Renal pelvis (tissue), 12 donors: Measurements from ENCODE around the gene ADK. TPM values are rescaled to one million over a fixed set of nuclear protein-coding genes. Genes with fewer than 3 reads are reported as not detected.
A peak's percentile ranks its signal among the peaks of the same experiment; 100 is the strongest.

Experiments used
- DNase-seq: peaks from one replicate; pipeline ENCODE4 v3.0.0-alpha.2; 2013
- long read RNA-seq, 16 experiments: transcript quantifications; one replicate each; lab custom pipeline, GENCODE V29; 2026
- polyA plus RNA-seq, 3 donors: library from polyadenylated mRNA; unstranded; fragments of 120-200 nt; gene quantifications; one replicate each; pipeline ENCODE4 v1.2.1, GENCODE V29; 2013; ENCODE audit not compliant: insufficient read length in 3 of 3

ADK gene
- polyA plus RNA-seq, result 10 to 100 TPM; 27.4 to 29.5 (median 28.2) TPM
- long read RNA-seq, donor 1, partial matches to known transcripts, result 0 of 6 reads
- long read RNA-seq, donor 1, other reads (novel, unspliced or antisense), result 0 of 6 reads
- long read RNA-seq, donor 2, transcript ADK-201 (11 exons, 1,169 nt), result major isoform, 10 of 13 reads
- long read RNA-seq, donor 2, partial matches to known transcripts, result 0 of 13 reads
- long read RNA-seq, donor 2, other reads (novel, unspliced or antisense), result 0 of 13 reads
- long read RNA-seq, donor 3, transcript ADK-201 (11 exons, 1,169 nt), result major isoform, 5 of 7 reads
- long read RNA-seq, donor 3, partial matches to known transcripts, result 0 of 7 reads
- long read RNA-seq, donor 3, other reads (novel, unspliced or antisense), result 0 of 7 reads
- long read RNA-seq, donor 4, transcript ADK-201 (11 exons, 1,169 nt), result major isoform, 6 of 9 reads
- long read RNA-seq, donor 4, partial matches to known transcripts, result 0 of 9 reads
- long read RNA-seq, donor 4, other reads (novel, unspliced or antisense), result 0 of 9 reads
- long read RNA-seq, donor 5, partial matches to known transcripts, result 0 of 4 reads
- long read RNA-seq, donor 5, other reads (novel, unspliced or antisense), result 0 of 4 reads
- long read RNA-seq, donor 6, transcript ADK-201 (11 exons, 1,169 nt), result major isoform, 6 of 8 reads
- long read RNA-seq, donor 6, partial matches to known transcripts, result 0 of 8 reads
- long read RNA-seq, donor 6, other reads (novel, unspliced or antisense), result 0 of 8 reads
- long read RNA-seq, donor 7, transcript ADK-201 (11 exons, 1,169 nt), result major isoform, 7 of 14 reads
- long read RNA-seq, donor 7, partial matches to known transcripts, result 6 of 14 reads
- long read RNA-seq, donor 7, other reads (novel, unspliced or antisense), result 0 of 14 reads
- long read RNA-seq, donor 8, partial matches to known transcripts, result 0 of 2 reads
- long read RNA-seq, donor 8, other reads (novel, unspliced or antisense), result 0 of 2 reads
- long read RNA-seq, donor 9, transcript ADK-201 (11 exons, 1,169 nt), result major isoform, 6 of 8 reads
- long read RNA-seq, donor 9, partial matches to known transcripts, result 0 of 8 reads
- long read RNA-seq, donor 9, other reads (novel, unspliced or antisense), result 0 of 8 reads
- long read RNA-seq, donor 10, transcript ADK-202 (11 exons, 2,083 nt), result major isoform, 5 of 13 reads
- long read RNA-seq, donor 10, partial matches to known transcripts, result 5 of 13 reads
- long read RNA-seq, donor 10, other reads (novel, unspliced or antisense), result 0 of 13 reads
- long read RNA-seq, donor 11, partial matches to known transcripts, result 0 of 5 reads
- long read RNA-seq, donor 11, other reads (novel, unspliced or antisense), result 0 of 5 reads
- long read RNA-seq, donor 12, transcript ADK-201 (11 exons, 1,169 nt), result major isoform, 9 of 12 reads
- long read RNA-seq, donor 12, partial matches to known transcripts, result 0 of 12 reads
- long read RNA-seq, donor 12, other reads (novel, unspliced or antisense), result 0 of 12 reads
- long read RNA-seq, donor 13, partial matches to known transcripts, result 0 of 1 reads
- long read RNA-seq, donor 13, other reads (novel, unspliced or antisense), result 0 of 1 reads
- long read RNA-seq, donor 14, result 0 reads
- long read RNA-seq, donor 15, transcript ADK-201 (11 exons, 1,169 nt), result major isoform, 12 of 17 reads
- long read RNA-seq, donor 15, transcript ADK-202 (11 exons, 2,083 nt), result minor isoform, 5 of 17 reads
- long read RNA-seq, donor 15, partial matches to known transcripts, result 0 of 17 reads
- long read RNA-seq, donor 15, other reads (novel, unspliced or antisense), result 0 of 17 reads
- long read RNA-seq, donor 16, transcript ADK-201 (11 exons, 1,169 nt), result major isoform, 7 of 11 reads
- long read RNA-seq, donor 16, partial matches to known transcripts, result 0 of 11 reads
- long read RNA-seq, donor 16, other reads (novel, unspliced or antisense), result 0 of 11 reads

DNA sequence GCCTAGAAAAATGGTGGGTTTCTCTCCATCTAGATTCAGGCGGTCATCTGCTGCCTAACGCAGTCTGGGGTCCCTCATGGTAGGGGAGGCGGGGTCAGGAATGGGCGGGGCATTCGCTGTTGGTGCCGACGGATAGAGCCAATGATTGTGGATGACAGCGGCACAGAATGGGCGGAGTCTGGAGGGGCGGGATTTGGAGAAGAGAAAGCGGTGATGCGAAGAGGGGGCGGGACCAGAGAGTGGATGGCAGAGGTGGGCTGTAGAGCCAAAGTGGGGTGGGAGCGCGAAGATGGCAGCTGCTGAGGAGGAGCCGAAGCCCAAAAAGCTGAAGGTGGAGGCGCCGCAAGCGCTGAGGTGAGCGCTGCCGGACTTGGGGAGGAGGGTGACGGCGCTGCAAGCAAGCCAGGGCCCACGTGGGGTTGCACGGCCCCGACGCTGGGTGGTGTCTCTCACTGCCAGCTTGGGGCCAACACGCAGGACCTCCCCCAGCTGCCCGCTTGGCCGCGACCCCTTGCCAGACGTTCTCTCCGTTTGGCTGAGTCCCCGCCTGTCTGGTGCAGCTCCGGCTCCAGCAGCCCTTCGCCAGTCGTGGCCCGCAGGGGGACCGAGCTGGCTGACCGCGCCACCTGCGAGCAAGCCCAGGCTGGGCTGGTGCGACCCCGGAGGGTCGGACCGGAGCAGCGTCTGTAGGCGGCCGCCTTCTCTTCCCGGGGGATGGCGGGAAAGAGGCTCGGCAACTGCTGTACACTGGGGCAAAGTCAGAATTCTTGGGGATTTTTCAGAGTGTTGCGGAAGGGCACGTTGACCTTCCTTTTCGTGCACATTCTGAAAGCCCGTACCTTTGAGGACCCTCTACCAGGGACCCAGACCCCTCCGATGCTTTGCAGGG is at the start of gene ADK:
ADK (plus strand) TSS at position 232 of the 889 bp plus-strand sequence; CDS start at position 290, 58 bp downstream.
- DNase-seq, result peak; percentile 100

DNA sequence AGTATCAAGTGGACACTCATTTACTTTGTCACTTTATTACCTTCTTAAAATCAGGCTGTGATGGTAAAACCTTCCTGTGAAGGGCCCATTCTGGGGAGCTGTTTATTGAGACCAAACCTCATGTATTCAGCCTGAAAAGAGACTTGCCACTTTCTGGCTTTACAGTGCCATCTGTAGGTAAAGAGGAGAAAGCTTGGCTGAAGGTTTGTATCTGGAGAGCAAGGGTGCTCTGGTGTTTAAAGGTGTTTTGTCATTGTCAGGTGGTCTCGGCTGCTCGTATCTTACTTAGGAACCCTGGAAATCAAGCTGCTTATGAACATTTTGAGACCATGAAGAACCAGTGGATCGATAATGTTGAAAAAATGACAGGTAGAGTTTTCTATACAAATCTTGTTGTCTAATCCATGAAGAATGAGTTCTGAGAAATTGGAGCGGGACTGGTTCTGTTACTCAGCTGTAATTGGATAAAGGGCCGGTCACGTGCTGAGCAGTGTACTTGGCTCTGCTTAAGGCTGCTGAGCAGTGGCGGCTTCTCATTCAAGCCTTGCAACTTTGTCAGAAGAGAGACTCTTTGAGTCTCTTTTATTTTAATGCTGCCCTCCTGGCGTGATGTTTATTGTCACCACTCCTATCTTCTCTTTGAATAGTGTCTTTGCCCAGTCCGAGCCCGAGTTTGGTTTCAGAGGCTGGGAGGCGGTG is 47.3 kb upstream of the ADK start:
- DNase-seq, result no peak

DNA sequence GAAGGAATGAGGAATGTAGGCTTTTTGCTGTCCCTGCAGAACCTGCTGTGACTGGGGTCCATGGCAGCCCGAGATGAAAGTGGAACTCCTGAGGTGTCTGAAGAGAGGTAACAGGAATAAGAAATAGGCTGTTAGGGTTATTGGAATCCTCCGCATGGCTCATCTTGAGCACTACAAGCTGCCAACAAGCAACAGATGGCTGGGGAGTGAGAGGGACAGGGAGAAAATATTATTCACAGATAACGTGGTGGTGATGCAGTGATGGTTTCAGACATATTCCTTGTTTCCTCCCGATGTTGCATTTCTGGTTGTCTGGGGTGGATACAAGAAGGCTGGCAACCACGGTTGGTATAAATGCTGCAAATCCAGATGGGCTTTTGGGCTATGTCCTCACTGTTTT is 46.5 kb upstream of the ADK start:
- no peak for DNase-seq

DNA sequence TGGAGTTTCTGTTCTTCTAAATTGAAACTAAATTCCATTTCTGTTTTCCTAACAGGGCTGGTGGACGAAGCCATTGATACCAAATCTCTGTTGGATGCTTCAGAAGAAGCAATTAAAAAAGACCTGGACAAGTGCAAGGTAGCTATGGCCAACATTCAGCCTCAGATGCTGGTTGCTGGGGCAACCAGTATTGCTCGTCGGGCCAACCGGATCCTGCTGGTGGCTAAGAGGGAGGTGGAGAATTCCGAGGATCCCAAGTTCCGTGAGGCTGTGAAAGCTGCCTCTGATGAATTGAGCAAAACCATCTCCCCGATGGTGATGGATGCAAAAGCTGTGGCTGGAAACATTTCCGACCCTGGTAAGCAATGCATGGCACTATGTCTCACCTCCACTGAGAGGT is 46.0 kb upstream of the ADK start:
- DNase-seq, result no peak

DNA sequence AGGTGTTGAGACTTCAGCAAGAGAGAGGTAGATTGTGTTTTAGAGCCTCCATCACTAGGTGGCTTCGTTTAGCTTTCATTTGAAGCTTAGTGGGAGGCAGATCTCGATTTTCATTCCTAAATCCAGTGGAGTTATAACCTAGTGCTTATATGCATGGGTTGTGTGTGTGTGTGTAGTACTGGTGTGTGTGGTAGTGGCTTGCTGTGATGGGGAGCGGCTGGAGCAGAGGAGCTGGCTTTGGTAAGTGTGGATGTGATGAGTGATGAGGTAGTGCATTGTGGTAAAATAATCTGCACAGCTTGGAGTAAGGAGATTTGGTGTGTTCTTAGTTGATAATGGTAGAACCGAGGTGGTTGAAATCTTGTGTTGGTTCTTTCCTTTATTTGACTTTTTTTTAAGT is 43.6 kb upstream of the ADK start:
- no peak for DNase-seq

DNA sequence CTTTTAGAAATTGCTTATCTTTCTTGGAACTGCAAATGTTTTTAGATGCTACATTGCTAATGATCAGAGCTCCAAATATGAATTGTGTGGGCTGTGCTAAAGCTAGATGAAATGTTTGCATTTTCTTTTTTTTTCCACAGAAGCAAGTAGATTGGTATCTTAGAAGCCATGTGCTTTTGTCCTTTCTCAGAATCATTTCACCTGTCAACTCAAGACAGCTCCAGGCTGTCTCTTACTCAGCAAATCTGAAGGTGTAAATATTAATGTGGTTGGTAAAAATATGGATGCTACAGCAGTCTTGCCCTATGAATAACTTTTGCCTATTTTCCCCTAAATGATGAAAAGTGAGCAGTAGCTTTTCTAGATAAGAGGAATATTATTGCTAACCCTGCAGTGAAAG is 41.6 kb upstream of the ADK start:
- DNase-seq, result no peak

DNA sequence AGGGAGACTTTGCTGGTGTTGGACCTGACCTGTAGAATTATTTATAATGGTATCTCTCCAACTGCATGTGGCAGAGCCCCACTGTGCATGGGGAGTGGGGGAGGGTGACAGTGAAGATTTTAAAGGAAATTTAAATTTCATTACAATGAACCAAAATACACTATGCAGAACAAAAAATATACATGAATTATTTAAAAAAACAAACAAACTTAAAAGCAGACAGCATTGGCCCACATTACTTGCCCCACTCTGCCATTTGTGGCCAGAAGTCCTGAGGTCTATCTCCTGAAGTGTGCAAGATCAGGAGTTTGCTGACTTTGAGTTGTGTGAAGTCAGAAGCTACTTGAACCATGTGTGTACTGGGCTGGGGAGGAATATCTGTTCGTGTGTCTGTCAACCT is 40.9 kb upstream of the ADK start:
- DNase-seq, result no peak

DNA sequence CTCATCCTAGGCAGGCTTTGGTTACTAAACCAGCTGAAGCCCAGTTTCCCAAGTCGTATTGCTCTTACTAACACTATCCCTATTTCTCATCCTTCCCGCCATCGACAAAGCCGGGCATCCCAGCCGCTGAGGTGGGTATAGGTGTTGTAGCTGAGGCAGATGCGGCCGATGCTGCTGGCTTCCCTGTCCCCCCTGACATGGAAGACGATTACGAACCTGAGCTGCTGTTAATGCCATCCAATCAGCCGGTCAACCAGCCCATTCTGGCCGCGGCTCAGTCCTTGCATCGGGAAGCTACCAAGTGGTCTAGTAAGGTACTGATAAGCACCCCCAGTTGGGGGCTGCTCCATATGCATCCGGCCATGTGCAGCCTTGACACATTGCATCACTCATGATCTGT is 39.2 kb upstream of the ADK start:
- DNase-seq, result no peak

DNA sequence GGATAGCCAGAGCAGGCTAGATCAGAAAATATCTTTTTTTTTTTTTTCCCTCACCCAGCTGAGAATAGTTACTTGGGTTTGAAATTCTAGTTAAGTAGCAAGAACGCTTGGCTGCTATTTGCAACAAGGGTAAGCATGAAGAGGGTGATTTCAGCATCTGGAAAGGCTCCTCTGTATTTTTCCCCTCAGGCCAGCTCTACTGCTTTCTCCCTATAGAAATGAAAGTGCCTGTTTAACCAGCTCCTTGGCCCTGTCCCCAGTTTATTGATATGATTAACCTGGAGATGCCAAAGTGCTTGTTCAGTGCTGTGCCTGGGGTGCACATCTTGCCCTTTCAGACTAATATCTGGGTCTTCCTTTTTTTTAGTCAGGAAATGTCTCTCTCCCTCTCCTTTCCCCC is 37.5 kb upstream of the ADK start:
- no peak for DNase-seq

DNA sequence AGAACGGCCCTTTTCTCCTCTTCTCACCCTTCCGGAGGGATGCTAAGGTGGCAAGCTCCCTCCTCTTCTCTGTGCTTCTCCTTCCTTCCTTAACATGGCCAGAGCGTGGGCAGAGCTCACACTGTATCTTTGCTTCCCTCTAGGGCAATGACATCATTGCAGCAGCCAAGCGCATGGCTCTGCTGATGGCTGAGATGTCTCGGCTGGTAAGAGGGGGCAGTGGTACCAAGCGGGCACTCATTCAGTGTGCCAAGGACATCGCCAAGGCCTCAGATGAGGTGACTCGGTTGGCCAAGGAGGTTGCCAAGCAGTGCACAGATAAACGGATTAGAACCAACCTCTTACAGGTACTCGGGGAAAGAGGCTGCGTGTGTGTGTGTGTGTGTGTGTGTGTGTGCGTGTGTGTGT is 37.0 kb upstream of the ADK start:
- no peak for DNase-seq

DNA sequence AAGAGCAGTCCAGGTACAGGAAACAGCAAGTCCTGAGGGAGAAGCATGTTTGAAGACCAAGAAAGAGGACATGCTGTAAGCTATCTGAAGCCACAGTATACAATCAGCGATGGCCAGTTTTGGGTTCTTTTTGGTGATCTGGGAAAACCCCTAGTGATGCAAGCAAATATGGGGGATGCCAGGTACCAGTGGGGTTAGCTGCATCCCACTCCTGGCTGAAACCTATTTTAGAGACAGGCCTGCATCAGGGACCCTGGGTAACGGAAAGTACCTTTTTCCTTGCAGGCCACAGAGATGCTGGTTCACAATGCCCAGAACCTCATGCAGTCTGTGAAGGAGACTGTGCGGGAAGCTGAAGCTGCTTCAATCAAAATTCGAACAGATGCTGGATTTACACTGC is 33.3 kb upstream of the ADK start:
- no peak for DNase-seq

DNA sequence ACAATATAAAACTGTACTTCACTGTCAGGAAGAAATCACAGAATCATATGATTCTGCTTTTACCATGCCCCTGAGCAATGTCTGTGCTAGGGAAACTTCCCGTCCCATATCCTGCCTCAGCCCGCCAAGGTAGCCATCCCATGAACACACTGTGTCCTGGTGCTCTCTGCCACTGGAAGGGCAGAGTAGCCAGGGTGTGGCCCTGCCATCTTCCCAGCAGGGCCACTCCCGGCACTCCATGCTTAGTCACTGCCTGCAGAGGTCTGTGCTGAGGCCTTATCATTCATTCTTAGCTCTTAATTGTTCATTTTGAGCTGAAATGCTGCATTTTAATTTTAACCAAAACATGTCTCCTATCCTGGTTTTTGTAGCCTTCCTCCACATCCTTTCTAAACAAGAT is 32.2 kb upstream of the ADK start:
- no peak for DNase-seq

DNA sequence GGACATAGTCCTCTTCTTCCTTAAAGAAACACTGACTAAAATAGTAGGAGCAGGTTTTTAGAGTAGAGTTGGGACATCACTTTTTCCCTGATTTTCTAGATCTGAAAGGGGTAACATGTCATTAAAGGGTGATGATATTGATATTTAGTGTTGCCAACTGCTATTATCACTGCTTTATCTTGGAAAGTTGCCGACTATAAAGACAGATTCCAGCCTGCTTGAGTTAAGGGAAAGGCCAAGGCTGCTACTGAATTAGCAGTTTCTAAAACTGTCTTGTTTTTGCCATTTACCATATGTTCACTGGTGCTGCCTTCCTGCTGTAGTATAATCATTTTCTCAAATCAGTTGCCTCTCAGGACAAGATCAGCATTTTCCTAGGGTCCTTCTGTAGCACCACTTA is 30.1 kb upstream of the ADK start:
- no peak for DNase-seq

DNA sequence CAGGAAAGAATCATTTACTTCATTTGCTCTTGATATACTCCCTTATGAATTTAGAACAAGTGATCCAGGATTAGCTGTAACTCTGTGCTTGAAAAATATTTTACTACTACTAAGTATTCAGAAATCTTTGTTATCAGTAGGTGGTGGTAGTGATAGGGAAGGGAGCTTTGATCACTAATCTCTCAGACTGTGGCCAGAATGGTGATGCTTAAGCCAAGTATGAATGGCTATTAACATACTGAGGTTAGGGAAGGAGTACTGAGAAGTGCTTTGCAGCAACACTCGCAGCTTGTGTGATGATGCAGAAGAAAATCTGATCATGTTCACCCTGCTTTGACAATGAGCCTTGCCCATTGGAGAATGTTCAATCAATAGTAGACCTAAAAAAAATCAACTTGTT is 29.7 kb upstream of the ADK start:
- no peak for DNase-seq

DNA sequence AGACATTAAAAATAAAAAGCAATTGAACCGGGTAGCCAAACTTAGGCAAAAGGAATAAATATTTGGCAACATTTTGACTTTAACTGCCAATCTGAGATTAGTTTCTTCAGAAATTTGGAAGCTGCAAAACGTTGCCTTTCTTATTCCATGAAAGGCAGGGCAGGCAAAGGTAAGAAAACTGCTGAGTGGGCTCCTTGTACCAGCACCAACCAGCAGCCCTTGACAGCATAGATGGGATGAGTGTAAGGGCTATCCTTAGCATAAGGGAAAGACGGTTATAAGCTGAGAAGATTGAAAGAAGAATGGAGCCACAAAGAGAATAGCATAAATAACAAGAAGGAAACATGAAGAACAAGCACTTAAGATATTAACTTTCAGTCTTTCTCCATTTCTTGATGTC is 29.0 kb upstream of the ADK start:
- no peak for DNase-seq

DNA sequence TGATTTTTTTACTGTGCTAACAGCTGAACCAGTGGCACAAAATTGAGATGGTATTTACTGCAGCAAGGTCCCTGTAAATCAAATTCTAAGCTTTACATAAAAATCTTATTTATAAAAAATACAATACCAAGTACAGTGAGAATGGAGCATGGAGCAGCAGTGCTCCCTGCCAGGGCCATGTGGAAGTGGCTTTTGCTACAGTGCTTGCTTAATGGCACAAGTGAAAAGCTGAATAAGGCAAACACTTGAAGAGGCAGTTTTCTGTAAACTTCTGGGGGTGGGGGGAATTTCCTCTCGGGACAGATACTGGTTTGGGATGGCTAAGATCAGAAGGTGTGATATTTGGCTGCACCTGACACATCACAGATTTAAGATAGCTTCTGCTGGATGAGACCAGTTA is 27.9 kb upstream of the ADK start:
- DNase-seq, result no peak

DNA sequence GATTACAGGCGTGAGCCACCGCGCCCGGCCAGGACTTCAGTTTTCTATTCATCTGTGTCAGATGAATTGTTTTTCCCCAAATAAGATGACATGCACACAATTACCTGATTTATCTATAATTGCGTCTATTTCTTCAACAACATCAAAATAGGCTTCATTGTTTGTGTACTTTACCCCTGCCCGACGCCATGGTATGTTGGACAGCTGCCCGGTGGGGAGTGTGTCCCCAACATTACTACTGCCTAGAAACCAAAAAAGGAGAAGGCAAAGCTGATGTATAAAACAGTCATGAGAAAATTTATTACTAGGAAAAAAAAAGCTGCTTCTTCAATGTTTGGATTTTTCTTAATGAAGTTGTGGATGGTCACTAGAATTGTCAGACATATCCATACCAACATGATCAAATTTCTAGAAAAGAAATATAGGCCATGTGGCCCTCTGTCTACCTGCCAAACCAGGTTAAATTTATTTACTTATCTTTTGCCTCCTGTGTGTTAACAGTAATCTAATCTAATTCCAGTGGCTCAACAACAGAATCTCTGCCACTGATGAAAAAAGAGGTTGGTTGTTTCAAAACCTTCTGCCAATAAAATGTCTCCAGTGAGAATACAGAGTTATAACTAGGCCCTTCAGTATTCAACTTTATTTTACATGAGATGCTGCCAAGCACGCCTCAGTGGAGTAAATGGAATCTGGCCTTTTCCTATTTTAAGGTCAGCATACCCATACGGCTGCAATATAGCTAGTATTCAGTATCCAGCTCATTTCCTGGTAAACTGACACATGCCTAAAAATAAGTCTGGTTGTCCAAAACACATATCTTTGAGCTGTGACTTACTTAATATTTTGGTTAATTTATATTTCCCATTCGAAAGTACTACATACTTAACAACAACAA is 16.8 kb upstream of the ADK start:
- no peak for DNase-seq

DNA sequence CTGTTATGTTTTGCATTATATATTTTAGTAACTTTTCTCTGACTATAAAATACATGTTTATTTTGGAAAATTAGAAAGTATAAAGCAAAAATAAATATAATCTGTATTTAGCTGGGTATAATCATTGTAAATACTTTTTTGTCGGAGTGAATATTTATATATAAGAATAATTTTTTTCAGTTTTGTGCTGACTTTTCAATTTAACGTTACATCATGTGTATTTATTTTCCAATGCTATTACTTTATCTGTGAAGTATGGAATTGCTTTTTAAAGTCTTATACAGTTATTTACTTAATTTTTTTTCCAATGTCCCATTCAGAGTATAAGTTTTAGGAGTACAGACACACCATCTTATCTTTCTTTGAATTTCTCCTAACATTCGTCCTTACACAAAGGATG is 15.6 kb upstream of the ADK start:
- no peak for DNase-seq
